Activated CD8-positive, alpha-beta T cell treated with anti-CD3 and anti-CD28 coated beads, Interleukin-2, amount 10 ng/mL, durations not matched to agents 7 days and 5 days (primary cell): ENCODE measurements around the gene HABP2. TPM values are rescaled to one million over a fixed set of nuclear protein-coding genes. Genes with fewer than 3 reads are reported as not detected.

Source experiments
- ATAC-seq: fragments of 150-1000 bp; cut with Tn5 transposase; one replicate; pipeline ENCODE4 v1.10.0; 2021; ENCODE audit warnings: moderate library complexity
- CTCF ChIA-PET: fragments of 350-600 bp; sonication (Branson Sonifier 250); formaldehyde crosslinking; loops from one replicate; lab custom pipeline; 2021; ENCODE audit warnings: antibody characterized with exemption; lab: Charles Lee
- POLR2A ChIA-PET: fragments of 350-600 bp; sonication (Branson Sonifier 250); formaldehyde crosslinking; loops from one replicate; lab custom pipeline; 2021; ENCODE audit warnings: antibody characterized with exemption; lab: Charles Lee
- DNase-seq: peaks from one replicate; pipeline ENCODE4 v3.0.0-alpha.2; 2020
- H3K27ac Mint-ChIP-seq: one replicate; pipeline ENCODE4 v1.8.0; 2021; ENCODE audit warnings: mild to moderate bottlenecking, mixed read lengths
- H3K27me3 Mint-ChIP-seq: one replicate; pipeline ENCODE4 v1.8.0; 2021; ENCODE audit warnings: low read depth, mixed read lengths
- H3K36me3 Mint-ChIP-seq: one replicate; pipeline ENCODE4 v1.8.0; 2021; ENCODE audit warnings: low read depth, mixed read lengths
- H3K4me1 Mint-ChIP-seq: one replicate; pipeline ENCODE4 v1.8.0; 2021; ENCODE audit warnings: low read depth, mixed read lengths
- H3K4me3 Mint-ChIP-seq: one replicate; pipeline ENCODE4 v1.8.0; 2021; ENCODE audit warnings: mild to moderate bottlenecking, mixed read lengths
- H3K9me3 Mint-ChIP-seq: one replicate; pipeline ENCODE4 v1.8.0; 2022; ENCODE audit warnings: mixed read lengths; ENCODE audit not compliant: insufficient read depth
- total RNA-seq, 2 experiments: library from RNA; stranded (reverse); gene quantifications; one replicate each; pipeline ENCODE4 v1.2.3, GENCODE V29; 2021

The HABP2 gene
- total RNA-seq, 2 experiments from 2014 or later: not detected

DNA sequence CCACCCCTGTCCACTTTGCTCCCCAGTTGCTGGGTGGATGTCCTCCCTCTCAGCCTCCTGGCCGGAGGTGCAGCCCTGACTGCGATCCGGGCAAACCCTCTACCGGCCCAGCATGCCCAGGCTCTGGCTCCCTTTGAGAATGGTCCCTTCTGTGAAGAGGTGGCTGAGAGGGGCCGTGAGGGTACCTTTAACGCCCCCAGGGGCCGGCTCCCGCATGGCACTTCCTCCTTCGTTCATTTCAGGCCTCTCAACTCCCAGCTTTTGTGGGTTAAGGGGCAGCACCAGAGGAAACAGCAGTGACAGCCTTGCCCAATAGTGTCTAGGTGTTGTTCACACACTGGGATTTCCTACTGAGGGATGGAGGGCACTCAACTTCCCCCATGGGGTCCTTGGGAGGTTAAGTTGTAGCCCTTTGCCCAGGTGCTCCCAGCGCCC is 33.2 kb upstream of the HABP2 start:
- CTCF ChIA-PET: interaction anchor here (0.9 to 2.0 kb wide), 2 partner anchors 43 to 179 kb away, joined by 3 to 12 read pairs; no protein-coding TSS in a partner anchor
- ATAC-seq: no peak
- no peaks in the 10 kb centered on the region for H3K36me3 Mint-ChIP-seq

DNA sequence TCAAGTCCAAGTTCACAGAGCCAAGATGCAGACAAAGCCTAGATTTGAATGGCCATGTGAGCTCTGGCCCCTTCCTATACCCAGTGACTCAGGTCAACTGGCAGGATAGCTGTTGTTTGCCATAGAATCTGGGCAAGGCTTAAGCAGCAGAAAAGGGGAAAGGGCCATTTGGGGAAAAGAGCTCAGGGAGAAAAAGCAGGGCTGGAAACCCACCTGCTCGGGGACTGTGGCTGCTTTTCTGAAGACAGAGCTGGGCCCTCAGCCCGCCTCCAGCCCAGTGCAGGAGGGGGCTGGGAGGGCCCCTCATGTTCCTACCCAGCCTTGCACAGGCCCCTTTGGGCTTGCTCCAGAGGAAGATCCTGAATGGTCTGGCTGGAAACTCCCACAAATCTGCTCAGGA is 32.6 kb upstream of the HABP2 start:
- no peaks in the 10 kb centered on the region for H3K36me3 Mint-ChIP-seq
- H3K9me3 Mint-ChIP-seq: no peaks in the 10 kb centered on the region
- H3K27me3 Mint-ChIP-seq: no peaks in the 10 kb centered on the region
- POLR2A ChIA-PET: no interaction called here
- DNase-seq: no peak
- H3K27ac Mint-ChIP-seq: no peak overlapping the region
- no peak overlapping the region for H3K4me3 Mint-ChIP-seq
- CTCF ChIA-PET: interaction anchor here (0.9 to 2.0 kb wide), 2 partner anchors 43 to 179 kb away, joined by 3 to 12 read pairs; no protein-coding TSS in a partner anchor
- no peak for ATAC-seq
- no peaks in the 10 kb centered on the region for H3K4me1 Mint-ChIP-seq

More for the DNA sequence above, 33.2 kb upstream of the HABP2 start:
- no peaks in the 10 kb centered on the region for H3K4me1 Mint-ChIP-seq
- H3K9me3 Mint-ChIP-seq: no peaks in the 10 kb centered on the region
- POLR2A ChIA-PET: no interaction called here
- no peak for DNase-seq
- H3K27me3 Mint-ChIP-seq: no peaks in the 10 kb centered on the region
- no peak overlapping the region for H3K4me3 Mint-ChIP-seq
- H3K27ac Mint-ChIP-seq: no peak overlapping the region

DNA sequence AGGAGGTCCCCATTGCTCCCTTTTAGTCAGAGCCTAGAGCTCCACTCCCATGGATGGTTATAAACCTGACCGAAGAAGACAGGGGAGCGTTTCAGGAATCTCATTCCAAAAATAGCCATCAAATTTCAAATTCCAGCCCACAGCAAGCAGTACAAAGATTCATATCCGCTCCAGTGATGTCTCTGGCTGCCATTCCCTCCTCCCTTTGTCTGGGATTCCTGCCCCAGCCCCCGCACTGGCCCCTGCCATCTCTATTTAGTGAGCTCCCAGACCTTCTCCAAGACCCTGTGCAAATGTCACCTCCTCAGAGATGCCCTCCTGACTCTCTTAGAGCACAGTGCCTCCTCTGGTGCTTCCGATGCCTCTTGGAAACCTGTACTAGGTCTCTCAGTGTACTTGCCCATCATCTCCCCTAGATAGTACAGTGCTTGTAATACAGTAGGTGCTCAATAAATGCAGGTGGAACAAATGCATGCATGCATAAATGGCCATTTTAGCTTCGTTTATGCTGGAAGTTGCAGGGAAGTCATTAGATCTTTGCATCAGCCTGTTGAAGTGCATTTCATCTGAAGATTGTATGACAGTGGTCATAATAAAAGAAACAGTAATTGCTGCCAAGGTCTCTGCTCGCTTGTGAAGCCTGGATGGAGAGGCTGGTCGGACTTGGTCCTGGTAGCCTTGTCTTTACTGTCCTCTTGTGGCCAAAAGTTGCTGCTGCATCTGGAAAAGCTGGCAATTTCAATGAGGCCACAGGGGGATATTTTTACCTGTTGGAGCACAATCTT is 32.0 kb upstream of the HABP2 start:
- no peak overlapping the region for H3K27ac Mint-ChIP-seq
- H3K4me3 Mint-ChIP-seq: no peak overlapping the region
- H3K36me3 Mint-ChIP-seq: no peaks in the 10 kb centered on the region
- H3K27me3 Mint-ChIP-seq: no peaks in the 10 kb centered on the region
- DNase-seq (peak; percentile 46), ATAC-seq (no peak)
- CTCF ChIA-PET: interaction anchor here (0.9 to 2.0 kb wide), 4 partner anchors 16 to 178 kb away, joined by 3 to 12 read pairs (median 3); no protein-coding TSS in a partner anchor
- no peaks in the 10 kb centered on the region for H3K9me3 Mint-ChIP-seq
- no peaks in the 10 kb centered on the region for H3K4me1 Mint-ChIP-seq
- POLR2A ChIA-PET: no interaction called here

- H3K27ac Mint-ChIP-seq: no peak overlapping the region
- no peaks in the 10 kb centered on the region for H3K9me3 Mint-ChIP-seq
- no peaks in the 10 kb centered on the region for H3K27me3 Mint-ChIP-seq
- H3K36me3 Mint-ChIP-seq: no peaks in the 10 kb centered on the region
- no peaks in the 10 kb centered on the region for H3K4me1 Mint-ChIP-seq
- POLR2A ChIA-PET: no interaction called here
- CTCF ChIA-PET: interaction anchor here (1.0 to 2.0 kb wide), 3 partner anchors 16 to 136 kb away, joined by 3 to 12 read pairs (median 3); no protein-coding TSS in a partner anchor
- DNase-seq: no peak
- ATAC-seq: no peak
- H3K4me3 Mint-ChIP-seq: no peak overlapping the region
Observed at GRCh38 chr10:113521475-113521795, 31.4 kb upstream of the HABP2 start.

DNA sequence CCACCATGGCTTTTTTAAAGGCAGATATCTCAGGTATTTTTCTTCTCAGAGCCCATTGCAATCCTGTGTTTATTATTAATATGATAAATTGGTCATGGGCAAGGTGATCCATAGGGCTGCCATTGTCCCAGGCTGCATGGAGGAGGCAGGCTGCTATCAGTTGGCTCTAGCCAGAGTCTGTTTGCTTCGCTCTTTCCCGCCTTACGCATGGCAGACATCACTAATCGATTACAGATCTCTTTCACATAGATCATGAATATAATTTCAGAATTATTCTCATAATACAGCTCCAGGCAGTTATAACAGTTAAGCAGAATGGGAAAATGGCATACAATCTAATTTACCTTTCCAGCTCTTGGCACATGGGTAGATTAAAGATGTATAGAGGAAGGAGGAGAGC is 30.4 kb upstream of the HABP2 start:
- no peaks in the 10 kb centered on the region for H3K27me3 Mint-ChIP-seq
- CTCF ChIA-PET: interaction anchor here (2.0 kb wide), 1 partner anchor 41 kb away, joined by 6 read pairs; no protein-coding TSS in a partner anchor
- POLR2A ChIA-PET: no interaction called here

DNA sequence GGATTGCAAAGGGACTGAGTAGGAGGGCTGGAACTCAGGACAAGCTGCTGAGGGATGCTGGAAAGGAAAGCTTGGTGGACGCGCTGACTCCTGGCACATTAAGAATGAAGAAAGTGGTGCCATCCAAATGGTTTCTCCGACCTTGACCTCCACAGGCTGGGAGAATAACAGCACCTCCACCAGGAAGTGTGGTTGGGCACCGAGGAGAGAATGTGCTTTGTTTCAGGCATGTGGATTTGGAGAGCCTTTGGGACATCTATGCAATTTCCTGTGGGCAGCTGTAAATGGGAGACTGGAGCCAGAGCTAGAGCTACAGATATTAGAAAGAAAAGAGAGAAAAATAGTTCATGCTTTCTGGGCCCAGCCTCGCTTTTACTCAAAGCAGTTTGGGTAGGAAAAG is 29.8 kb upstream of the HABP2 start:
- no peaks in the 10 kb centered on the region for H3K36me3 Mint-ChIP-seq
- ATAC-seq (no peak), DNase-seq (no peak)
- H3K27ac Mint-ChIP-seq: no peak overlapping the region
- H3K4me1 Mint-ChIP-seq: no peaks in the 10 kb centered on the region
- POLR2A ChIA-PET: no interaction called here
- H3K9me3 Mint-ChIP-seq: no peaks in the 10 kb centered on the region
- no peaks in the 10 kb centered on the region for H3K27me3 Mint-ChIP-seq
- CTCF ChIA-PET: interaction anchor here (2.0 kb wide), 1 partner anchor 40 kb away, joined by 6 read pairs; no protein-coding TSS in a partner anchor
- no peak overlapping the region for H3K4me3 Mint-ChIP-seq

More for the DNA sequence above, 30.4 kb upstream of the HABP2 start:
- Mint-ChIP-seq H3K4me1 (no peaks in the 10 kb centered on the region), H3K9me3 (no peaks in the 10 kb centered on the region), H3K36me3 (no peaks in the 10 kb centered on the region), H3K27ac (no peak overlapping the region), H3K4me3 (no peak overlapping the region)
- no peak for ATAC-seq
- no peak for DNase-seq

GRCh38 chr10:113523628-113524027 is 29.2 kb upstream of the HABP2 start:
- no peak for ATAC-seq
- no peaks in the 10 kb centered on the region for H3K27me3 Mint-ChIP-seq
- no peak overlapping the region for H3K27ac Mint-ChIP-seq
- ChIA-PET POLR2A (no interaction called here), CTCF (interaction anchor here (2.0 kb wide), 1 partner anchor 39 kb away, joined by 6 read pairs; no protein-coding TSS in a partner anchor)
- H3K4me3 Mint-ChIP-seq: no peak overlapping the region
- no peaks in the 10 kb centered on the region for H3K9me3 Mint-ChIP-seq
- no peaks in the 10 kb centered on the region for H3K4me1 Mint-ChIP-seq
- no peaks in the 10 kb centered on the region for H3K36me3 Mint-ChIP-seq
- DNase-seq: no peak

- no peak overlapping the region for H3K4me3 Mint-ChIP-seq
- ATAC-seq: no peak
- no peaks in the 10 kb centered on the region for H3K27me3 Mint-ChIP-seq
- no peak overlapping the region for H3K27ac Mint-ChIP-seq
- H3K9me3 Mint-ChIP-seq: no peaks in the 10 kb centered on the region
- no peaks in the 10 kb centered on the region for H3K36me3 Mint-ChIP-seq
- no peak for DNase-seq
- CTCF ChIA-PET: no interaction called here
- POLR2A ChIA-PET: no interaction called here
- no peaks in the 10 kb centered on the region for H3K4me1 Mint-ChIP-seq
Observed at GRCh38 chr10:113524120-113524519, 28.7 kb upstream of the HABP2 start.

GRCh38 chr10:113524539-113525490 is 28.0 kb upstream of the HABP2 start:
- POLR2A ChIA-PET: interaction anchor here (0.7 kb wide), 1 partner anchor 431 kb away, joined by 3 read pairs; no protein-coding TSS in a partner anchor
- CTCF ChIA-PET: no interaction called here
- H3K9me3 Mint-ChIP-seq: no peaks in the 10 kb centered on the region
- H3K27me3 Mint-ChIP-seq: no peaks in the 10 kb centered on the region
- H3K4me3 Mint-ChIP-seq: no peak overlapping the region
- DNase-seq: no peak
- no peak overlapping the region for H3K27ac Mint-ChIP-seq
- no peaks in the 10 kb centered on the region for H3K4me1 Mint-ChIP-seq
- no peak for ATAC-seq
- no peaks in the 10 kb centered on the region for H3K36me3 Mint-ChIP-seq

DNA sequence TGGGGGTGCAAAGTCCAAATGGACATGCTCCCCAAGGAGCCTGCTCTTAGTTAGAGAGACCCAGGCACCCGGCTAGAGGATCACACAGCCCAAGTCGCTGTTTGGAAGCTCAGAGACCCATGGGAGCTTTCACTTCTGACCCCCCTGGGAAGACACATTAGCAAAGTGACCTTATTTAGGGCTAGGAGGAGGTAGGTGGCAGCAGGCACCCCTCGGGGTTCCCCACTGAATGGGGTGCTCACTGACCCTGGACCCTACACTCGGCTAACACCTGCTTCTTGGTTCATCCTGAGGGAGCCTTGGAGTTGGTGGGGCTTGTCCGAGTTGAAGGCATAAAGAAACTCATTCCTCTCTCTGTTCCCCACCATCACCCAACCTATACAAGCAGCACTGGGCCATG is 27.1 kb upstream of the HABP2 start:
- POLR2A ChIA-PET: no interaction called here
- Mint-ChIP-seq H3K9me3 (no peaks in the 10 kb centered on the region), H3K36me3 (no peaks in the 10 kb centered on the region), H3K27ac (no peak overlapping the region), H3K4me3 (no peak overlapping the region), H3K27me3 (no peaks in the 10 kb centered on the region), H3K4me1 (no peaks in the 10 kb centered on the region)
- no peak for ATAC-seq
- DNase-seq: no peak
- CTCF ChIA-PET: interaction anchor here (1.2 kb wide), 1 partner anchor 37 kb away, joined by 4 read pairs; no protein-coding TSS in a partner anchor

DNA sequence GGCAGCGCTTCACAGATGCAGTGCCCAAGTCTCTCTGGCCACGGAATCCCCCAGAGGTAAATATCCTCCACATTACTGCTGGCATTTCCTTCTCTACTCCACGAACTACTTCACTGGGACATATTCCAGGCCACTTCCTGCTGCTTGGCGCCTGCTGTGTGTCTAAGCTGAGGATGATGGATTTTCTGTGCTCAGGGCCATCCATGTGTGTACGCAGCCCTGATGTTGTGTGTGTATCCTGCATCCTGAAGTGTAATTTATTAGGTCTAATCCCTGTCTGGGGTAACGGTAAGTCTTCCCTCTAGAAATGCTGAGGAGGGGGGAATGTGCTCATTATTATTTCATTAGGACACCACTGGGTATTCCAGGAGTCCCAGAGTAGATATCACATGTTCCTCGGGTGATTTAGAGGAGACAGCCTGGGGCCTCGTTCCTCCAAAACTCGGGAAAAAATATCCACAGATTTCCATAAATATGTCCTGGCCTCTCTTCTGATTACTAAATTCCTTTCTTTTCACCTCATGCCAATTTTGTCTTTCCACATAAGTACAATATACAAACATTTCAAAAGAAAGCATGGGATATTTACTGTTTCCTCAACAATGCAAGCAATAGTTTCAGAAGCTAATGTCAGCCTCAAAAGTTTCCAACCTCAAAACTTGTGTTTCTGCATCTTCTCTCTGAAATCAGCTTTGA is 25.5 kb upstream of the HABP2 start:
- Mint-ChIP-seq H3K36me3 (no peaks in the 10 kb centered on the region), H3K9me3 (no peaks in the 10 kb centered on the region), H3K4me1 (no peaks in the 10 kb centered on the region), H3K27ac (no peak overlapping the region), H3K4me3 (no peak overlapping the region), H3K27me3 (no peaks in the 10 kb centered on the region)
- ATAC-seq: no peak
- no peak for DNase-seq
- POLR2A ChIA-PET: no interaction called here
- CTCF ChIA-PET: interaction anchor here (1.5 kb wide), 1 partner anchor 36 kb away, joined by 5 read pairs; no protein-coding TSS in a partner anchor
